Measurements from ENCODE around the gene EDNRB.
"Not testable (repeated sequence)": the region's sequence is repeated elsewhere in the genome, so short reads cannot be mapped to it uniquely, and the experiment has no call there.

Gene EDNRB

DNA sequence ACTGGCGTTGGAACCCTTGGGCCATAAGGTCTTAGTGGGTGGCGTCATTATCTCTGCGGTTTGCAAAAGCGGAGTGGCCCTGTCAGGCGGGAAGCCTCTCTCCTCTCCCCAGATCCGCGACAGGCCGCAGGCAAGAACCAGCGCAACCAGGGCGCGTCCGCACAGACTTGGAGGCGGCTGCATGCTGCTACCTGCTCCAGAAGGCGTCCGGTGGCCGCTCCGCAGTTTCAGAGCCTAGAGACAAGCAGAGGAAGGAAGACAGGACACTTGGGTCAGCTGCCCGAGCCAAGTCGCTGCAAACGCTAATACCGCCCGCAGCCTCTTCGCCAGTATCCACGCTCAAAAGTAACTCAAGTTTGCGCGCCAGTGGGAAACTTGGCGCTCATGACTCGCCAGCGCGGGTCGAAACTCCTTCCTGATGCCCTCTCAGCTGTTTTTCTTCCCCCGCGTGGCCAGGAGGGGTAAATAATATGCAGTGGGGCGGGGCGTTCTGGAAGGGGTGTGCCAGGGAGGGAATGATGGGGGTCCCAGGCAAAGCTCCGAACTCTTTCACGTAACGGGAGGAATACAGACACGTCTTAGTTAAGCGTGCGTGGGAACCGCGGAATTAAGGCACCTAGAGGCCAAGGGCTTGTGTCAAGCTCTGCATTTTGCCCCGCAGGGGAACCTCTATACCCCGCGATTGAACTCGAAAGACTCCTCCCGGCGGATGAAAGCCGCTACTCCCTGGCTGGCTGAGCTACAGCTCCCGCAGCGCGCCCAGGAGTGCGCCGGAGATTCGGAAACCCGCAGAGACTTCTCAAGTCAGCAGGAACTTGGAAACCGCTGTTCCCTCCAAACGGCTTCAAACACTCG lies at the start of gene EDNRB:
Gene EDNRB (minus strand): TSS at position 441 of the 855 bp plus-strand sequence. CDS start 258 bp downstream, at position 183.
- no peak for DNase-seq

DNA sequence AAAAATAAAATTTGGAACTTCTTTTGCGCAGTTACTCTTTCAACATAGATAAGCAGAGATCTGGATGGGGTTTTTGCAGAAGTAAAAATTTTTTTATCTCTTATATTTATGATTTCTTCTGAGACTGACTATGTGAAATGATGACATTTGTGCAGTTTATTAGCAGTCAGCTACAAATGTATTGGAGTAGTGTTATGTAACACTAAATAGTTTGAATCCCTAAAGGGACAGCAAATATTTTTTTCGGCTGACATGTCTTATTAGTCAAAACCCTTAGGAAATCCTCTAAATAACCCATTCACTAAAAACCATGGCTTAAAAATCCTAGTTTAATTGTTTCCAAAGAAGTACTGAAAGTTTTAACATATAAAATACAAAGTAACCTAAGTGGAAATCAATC lies 48.0 kb upstream of the EDNRB start:
- no peak for DNase-seq

DNA sequence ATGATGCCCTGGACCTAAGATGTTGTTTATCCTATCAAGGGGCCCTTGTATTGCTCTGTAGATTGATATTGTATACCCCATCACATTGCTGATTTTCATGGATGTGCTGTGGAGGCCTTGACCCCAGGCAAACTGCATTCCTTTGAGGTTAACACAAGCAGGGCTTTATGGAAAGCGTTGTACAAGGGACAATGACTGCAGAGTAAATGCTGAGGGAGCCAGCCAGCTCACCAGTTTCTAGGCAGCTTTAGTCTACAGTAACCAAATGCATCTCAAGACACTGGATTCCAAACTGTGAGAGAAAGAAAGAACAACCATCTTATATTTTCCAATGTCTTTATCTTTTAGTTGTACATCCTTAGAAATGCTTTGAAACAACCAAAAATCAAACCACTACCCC lies 34.1 kb upstream of the EDNRB start:
- no peak for DNase-seq

GRCh38 chr13:77952276-77952675 lies 33.6 kb upstream of the EDNRB start:
- DNase-seq = no peak

DNA sequence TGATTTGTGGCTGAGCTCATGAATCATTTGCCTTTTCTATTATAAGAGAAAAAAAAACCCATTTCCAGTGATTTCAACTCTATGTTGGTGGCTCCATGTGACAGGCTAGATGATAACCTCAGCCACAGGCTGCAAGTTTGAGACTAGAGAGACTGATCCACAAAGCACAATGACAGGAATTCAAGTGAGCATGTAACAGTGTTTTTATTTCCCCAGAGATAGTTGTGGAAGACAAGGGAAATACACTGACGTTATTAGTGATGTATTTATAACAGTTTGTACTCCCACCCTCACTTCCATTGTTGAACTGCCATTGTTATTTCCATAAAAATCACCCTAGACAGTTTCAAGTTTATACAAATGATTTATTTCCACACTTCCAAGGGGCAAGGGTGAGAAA lies 27.9 kb upstream of the EDNRB start:
- DNase-seq = no peak

- DNase-seq = not testable (repeated sequence)
Observed at GRCh38 chr13:77935063-77935462, 16.4 kb upstream of the EDNRB start.

- no peak for DNase-seq
Observed at GRCh38 chr13:77930430-77930829, 11.8 kb upstream of the EDNRB start.

GRCh38 chr13:77928909-77929308 lies 10.3 kb upstream of the EDNRB start:
- no peak for DNase-seq

DNA sequence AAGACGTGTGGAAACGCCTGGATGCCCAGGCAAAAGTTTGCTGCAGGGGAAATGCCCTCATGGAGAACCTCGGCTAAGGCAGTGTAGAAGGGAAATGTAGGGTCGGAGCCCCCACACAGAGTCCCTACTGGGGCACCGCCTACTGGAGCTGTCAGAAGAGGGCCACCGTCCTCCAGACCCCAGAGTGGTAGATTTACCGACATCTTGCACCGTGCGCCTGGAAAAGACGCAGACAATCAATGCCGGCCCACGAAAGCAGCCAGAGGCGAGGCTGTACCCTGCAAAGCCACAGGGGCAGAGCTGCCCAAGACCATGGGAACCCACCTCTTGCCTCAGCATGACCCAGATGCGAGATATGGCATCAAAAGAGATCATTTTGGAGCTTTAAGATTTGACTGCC lies 7.0 kb upstream of the EDNRB start:
- no peak for DNase-seq

GRCh38 chr13:77919921-77920294 lies 1.3 kb upstream of the EDNRB start:
- no peak for DNase-seq

DNA sequence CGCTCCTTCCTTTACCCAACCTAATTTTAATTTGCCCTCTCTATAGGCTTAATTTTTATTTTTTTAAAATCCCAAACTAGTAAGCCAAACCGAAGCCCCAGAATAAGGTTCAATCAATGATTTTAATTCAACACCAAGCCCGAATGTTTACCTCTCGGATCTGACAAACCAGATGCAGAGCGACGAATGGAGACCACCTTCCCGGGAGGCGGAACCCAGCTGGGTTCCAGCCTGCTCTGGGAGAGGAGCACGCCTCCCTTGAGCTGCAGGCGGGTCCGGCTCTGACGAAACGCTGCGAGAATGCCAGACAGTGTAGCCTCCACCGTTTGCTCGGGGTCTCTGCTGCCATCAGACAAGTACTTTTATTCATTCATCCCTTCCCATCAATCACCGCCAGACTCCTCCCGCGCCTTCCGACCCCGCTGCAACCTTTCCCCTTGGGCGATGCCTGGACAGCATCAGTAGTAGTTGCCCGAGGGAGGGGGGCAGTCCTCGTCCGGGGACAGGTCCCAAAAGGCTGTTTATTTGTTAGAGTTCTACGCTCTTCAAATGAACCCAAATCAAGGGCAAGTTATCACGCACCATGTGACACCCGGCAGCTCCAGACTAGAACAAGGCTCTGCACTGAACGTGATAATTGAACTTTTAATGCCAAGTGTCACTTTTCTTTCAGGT lies 752 bp upstream of the EDNRB start:
- DNase-seq = no peak

GRCh38 chr13:77916488-77916887 lies 2.1 kb downstream of the EDNRB start:
- DNase-seq = no peak

- no peak for DNase-seq
Observed at GRCh38 chr13:77915686-77916085, 2.9 kb downstream of the EDNRB start.

GRCh38 chr13:77913003-77913402 lies 5.6 kb downstream of the EDNRB start:
- no peak for DNase-seq

GRCh38 chr13:77911751-77912150 lies 6.9 kb downstream of the EDNRB start:
- DNase-seq = no peak

- DNase-seq = no peak
Observed at GRCh38 chr13:77909827-77910226, 8.8 kb downstream of the EDNRB start.

- DNase-seq = no peak
Observed at GRCh38 chr13:77908531-77908930, 10.1 kb downstream of the EDNRB start.

DNA sequence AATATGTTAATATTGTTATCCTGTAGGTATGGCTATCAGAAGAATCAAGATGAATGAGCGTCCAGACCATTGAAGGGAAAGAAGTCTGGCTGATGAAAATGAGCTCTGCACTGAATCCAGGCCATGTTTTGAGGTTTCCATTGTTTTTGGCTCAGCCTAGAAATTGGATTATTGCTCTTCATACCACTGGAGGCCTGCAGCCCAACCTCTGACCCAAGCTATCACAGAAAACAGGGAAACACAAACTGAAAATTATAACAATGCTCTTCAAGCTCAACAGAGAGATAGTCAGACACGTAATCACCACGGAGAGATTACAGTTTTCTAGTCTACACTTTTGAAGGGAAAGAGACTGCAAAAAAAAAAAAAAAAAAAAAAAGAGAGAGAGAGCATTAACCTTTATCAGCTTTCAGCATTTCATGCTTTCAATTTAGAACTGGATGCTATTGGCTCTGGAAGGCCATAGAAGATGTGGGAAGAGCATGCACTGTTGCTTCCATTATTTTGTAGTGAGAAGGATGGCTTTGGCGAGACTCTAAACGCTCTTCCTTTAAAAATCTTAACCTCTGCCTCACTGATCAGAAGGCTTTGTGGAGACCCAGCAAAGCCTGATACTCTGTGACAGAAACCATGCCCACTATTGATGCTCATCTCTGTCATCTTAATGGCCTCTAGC lies 10.8 kb downstream of the EDNRB start:
- DNase-seq = no peak

DNA sequence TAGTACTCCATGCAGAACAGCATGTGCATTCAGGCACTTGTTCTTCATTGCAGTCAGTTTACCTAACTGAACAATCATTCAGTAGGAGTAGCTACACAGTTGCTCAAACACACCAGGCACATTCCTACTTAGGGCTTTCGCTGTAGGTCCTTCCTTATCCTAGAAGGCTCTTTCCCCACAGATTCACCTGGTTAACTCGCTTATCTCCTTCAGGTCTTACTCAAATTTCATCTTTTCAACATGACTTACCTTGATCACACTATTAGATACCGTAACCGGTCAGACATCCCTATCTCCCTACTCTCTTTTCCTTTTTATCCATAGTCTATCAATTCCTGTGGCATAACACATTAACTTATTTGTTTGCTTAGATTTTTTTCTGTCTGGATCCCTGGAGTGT lies 14.6 kb downstream of the EDNRB start:
- DNase-seq = no peak

DNA sequence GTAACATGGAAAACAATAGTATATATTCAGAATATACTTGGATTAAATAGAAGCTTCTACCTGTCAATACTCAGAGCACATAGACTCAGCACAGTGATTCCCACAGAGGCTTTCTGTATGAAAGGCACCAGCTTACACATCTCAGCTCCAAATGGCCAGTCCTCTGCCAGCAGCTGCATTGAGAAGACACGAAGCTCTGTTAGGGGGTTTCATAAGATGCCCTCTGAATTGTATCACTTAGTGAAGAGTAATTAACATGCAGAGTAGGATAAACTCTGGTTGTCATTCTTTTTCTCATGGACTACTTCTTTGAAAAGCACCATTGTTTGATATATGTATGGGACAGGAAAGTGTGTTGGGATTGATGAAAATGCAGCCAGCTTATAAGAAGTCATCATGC lies 15.2 kb downstream of the EDNRB start:
- no peak for DNase-seq

- DNase-seq = no peak
Observed at GRCh38 chr13:77902319-77902963, 16.2 kb downstream of the EDNRB start.

DNA sequence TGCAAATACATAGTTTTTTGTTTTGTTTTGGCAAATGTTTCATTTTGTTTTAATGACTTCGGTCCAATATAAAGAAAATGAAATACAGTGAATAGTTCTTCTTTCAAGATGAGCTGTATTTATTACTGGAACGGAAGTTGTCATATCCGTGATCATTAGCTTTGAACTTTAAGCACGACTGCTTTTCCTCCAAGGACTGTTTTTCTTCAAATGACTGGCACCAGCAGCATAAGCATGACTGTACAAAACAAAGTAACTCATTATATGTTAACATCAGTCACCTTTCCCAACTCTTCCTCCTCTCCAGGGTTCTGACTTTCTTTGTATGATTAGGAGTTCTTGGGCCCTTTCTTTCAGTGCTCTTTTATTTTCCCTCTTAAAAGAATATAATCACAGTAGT lies 20.5 kb downstream of the EDNRB start:
- DNase-seq = no peak

DNA sequence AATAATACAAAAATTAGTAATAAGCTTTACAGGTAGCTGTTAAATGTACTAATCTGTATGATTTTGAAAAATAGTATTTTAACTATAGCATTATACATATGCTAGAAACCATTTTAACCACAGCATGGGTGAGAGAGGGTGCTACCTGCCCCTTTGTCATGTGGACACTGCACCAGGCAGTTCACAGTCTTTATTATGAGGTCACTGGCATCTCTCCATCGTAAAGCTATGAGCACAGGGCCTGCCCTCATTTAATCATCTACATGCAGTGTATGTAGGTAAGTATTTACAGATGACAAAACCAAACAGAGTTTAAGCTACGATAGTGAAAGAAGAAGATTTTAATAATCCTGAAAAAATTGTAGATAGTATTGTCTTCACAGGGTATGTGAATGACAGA lies 21.7 kb downstream of the EDNRB start:
- DNase-seq = no peak

Measured in stimulated activated CD4-positive, alpha-beta T cell treated with anti-CD3 and anti-CD28 coated beads, Interleukin-4, amount 100 ng/mL, for 24 hours (primary cell).